GM21390 (cell line): Measurements from ENCODE around the gene ATAD3B.

Source experiments
- ATAC-seq: cut with Tn5 transposase; IDR thresholded peaks from one replicate; pipeline ENCODE4 v1.9.1; 2021; ENCODE audit not compliant: unreplicated experiment

Gene ATAD3B

GRCh38 chr1:1542766-1543705 lies 71.5 kb downstream of the ATAD3B start:
- no peak for ATAC-seq

- no peak for ATAC-seq
Observed at GRCh38 chr1:1543706-1544099, 72.1 kb downstream of the ATAD3B start.

GRCh38 chr1:1544544-1544943 lies 73.0 kb downstream of the ATAD3B start:
- no peak for ATAC-seq
